IMR-90 (cell line): ENCODE measurements around the gene TENM4. TPM values are rescaled to one million over a fixed set of nuclear protein-coding genes. Genes with fewer than 3 reads are reported as not detected.

Experiments
- ATAC-seq: fragments of 200-7000 bp; cut with Tn5 transposase; 2 replicates; pipeline ENCODE4 v1.9.1; 2020; ENCODE audit warnings: low read depth, mild to moderate bottlenecking, moderate library complexity
- BruUV-seq: library from RNA; stranded (reverse); fragments of 400-500 nt; replicated peaks from 2 replicates; lab custom pipeline; 2021; lab: Mats Ljungman, UMichigan
- CTCF ChIA-PET: fragments of 300-600 bp; formaldehyde crosslinking; extraction: SDS; loops from one replicate; lab custom pipeline; 2021; ENCODE audit warnings: antibody characterized with exemption; lab: Yijun Ruan, JAX
- POLR2A ChIA-PET: fragments of 300-600 bp; sonication (Branson Sonifier 250); formaldehyde crosslinking; loops from one replicate; lab custom pipeline; 2022; ENCODE audit warnings: antibody characterized with exemption; ENCODE audit not compliant: unreplicated experiment; lab: Charles Lee
- DNase-seq: peaks from one replicate; pipeline ENCODE4 v3.0.0; 2013
- H2AFZ ChIP-seq: replicated peaks from 2 replicates; pipeline ENCODE3; 2013; ENCODE audit warnings: low read length, mild to moderate bottlenecking; ENCODE audit not compliant: poor library complexity
- H2AK5ac ChIP-seq: 2 replicates; pipeline ENCODE4 v1.6.1; 2013; ENCODE audit warnings: low read depth, low read length, inconsistent platforms
- H2AK9ac ChIP-seq: replicated peaks from 2 replicates; pipeline ENCODE3; 2013; ENCODE audit warnings: mild to moderate bottlenecking, low read depth, low read length, moderate library complexity; ENCODE audit not compliant: poor library complexity
- H2BK120ac ChIP-seq: 2 replicates; pipeline ENCODE4 v1.6.1; 2013; ENCODE audit warnings: low read depth, low read length, inconsistent platforms
- H2BK15ac ChIP-seq: 3 replicates; pipeline ENCODE4 v1.6.1; 2013; ENCODE audit warnings: low read depth, low read length, inconsistent platforms
- H2BK20ac ChIP-seq: 2 replicates; pipeline ENCODE4 v1.6.1; 2013; ENCODE audit warnings: low read depth, mild to moderate bottlenecking, inconsistent platforms, low read length, moderate library complexity
- H2BK5ac ChIP-seq: 2 replicates; pipeline ENCODE4 v1.6.1; 2013; ENCODE audit warnings: mild to moderate bottlenecking, low read depth, low read length, inconsistent platforms; ENCODE audit not compliant: poor library complexity, severe bottlenecking
- H3K14ac ChIP-seq: replicated peaks from 2 replicates; pipeline ENCODE4 v1.6.1; 2013; ENCODE audit warnings: low read depth, low read length, inconsistent platforms
- H3K18ac ChIP-seq: 2 replicates; pipeline ENCODE4 v1.6.1; 2013; ENCODE audit warnings: low read depth, low read length, control low read depth
- H3K23ac ChIP-seq: 2 replicates; pipeline ENCODE4 v1.6.1; 2013; ENCODE audit warnings: low read depth, low read length, inconsistent platforms
- H3K27ac ChIP-seq: 2 replicates; pipeline ENCODE4 v1.5.1; 2013; ENCODE audit warnings: mild to moderate bottlenecking, control low read depth, low read length; ENCODE audit not compliant: insufficient read depth
- H3K27me3 ChIP-seq: 2 replicates; pipeline ENCODE4 v1.6.1; 2013; ENCODE audit warnings: low read length; ENCODE audit not compliant: control insufficient read depth, insufficient read depth
- H3K36me3 ChIP-seq: 2 replicates; pipeline ENCODE4 v1.6.1; 2013; ENCODE audit warnings: low read length, mixed read lengths; ENCODE audit not compliant: control insufficient read depth, insufficient read depth
- H3K4ac ChIP-seq: 2 replicates; pipeline ENCODE4 v1.6.1; 2013; ENCODE audit warnings: low read depth, low read length, inconsistent platforms
- H3K4me1 ChIP-seq: 2 replicates; pipeline ENCODE4 v1.6.1; 2013; ENCODE audit warnings: low read length, mixed read lengths; ENCODE audit not compliant: control insufficient read depth, insufficient read depth
- H3K4me2 ChIP-seq: 2 replicates; pipeline ENCODE4 v1.6.1; 2013; ENCODE audit warnings: low read depth, mild to moderate bottlenecking, control low read depth, low read length, moderate library complexity
- H3K4me3 ChIP-seq: 2 replicates; pipeline ENCODE4 v1.5.1; 2013; ENCODE audit warnings: low read depth, mild to moderate bottlenecking, control low read depth, low read length, moderate library complexity; ENCODE audit not compliant: insufficient read depth
- H3K56ac ChIP-seq: 2 replicates; pipeline ENCODE4 v1.6.1; 2013; ENCODE audit warnings: low read length, inconsistent platforms; ENCODE audit not compliant: insufficient read depth; ENCODE audit errors: extremely low read depth
- H3K79me1 ChIP-seq, 2 experiments: 2 replicates each; pipeline ENCODE4 v1.6.1; 2013; ENCODE audit warnings: low read length in 2 of 2, inconsistent platforms in 1 of 2, low read depth in 1 of 2
- H3K9ac ChIP-seq: 2 replicates; pipeline ENCODE4 v1.6.1; 2013; ENCODE audit warnings: low read depth, low read length, control low read depth
- H3K9me1 ChIP-seq: 2 replicates; pipeline ENCODE4 v1.6.1; 2013; ENCODE audit warnings: low read length, inconsistent platforms; ENCODE audit not compliant: insufficient read depth
- H3K9me3 ChIP-seq: 2 replicates; pipeline ENCODE4 v1.6.1; 2013; ENCODE audit warnings: low read length; ENCODE audit not compliant: control insufficient read depth, insufficient read depth
- H4K20me1 ChIP-seq: 2 replicates; pipeline ENCODE4 v1.6.1; 2013; ENCODE audit warnings: low read length, inconsistent platforms; ENCODE audit not compliant: insufficient read depth
- H4K5ac ChIP-seq: 2 replicates; pipeline ENCODE4 v1.6.1; 2013; ENCODE audit warnings: mild to moderate bottlenecking, low read depth, low read length, control low read depth
- H4K8ac ChIP-seq, 2 experiments: 2 replicates each; pipeline ENCODE4 v1.6.1; 2013; ENCODE audit warnings: low read depth in 2 of 2, low read length in 2 of 2, control low read depth in 1 of 2, inconsistent platforms in 1 of 2
- H4K91ac ChIP-seq: 2 replicates; pipeline ENCODE4 v1.6.1; 2013; ENCODE audit warnings: low read depth, low read length, inconsistent platforms; ENCODE audit not compliant: insufficient read depth
- BHLHE40 ChIP-seq: fragments of 150-350 bp; IDR thresholded peaks from 2 replicates; pipeline ENCODE4 v1.6.1; 2016; ENCODE audit warnings: mild to moderate bottlenecking, low read depth, low read length
- FOS ChIP-seq: fragments of 150-350 bp; IDR thresholded peaks from 2 replicates; pipeline ENCODE4 v1.6.1; 2016; ENCODE audit warnings: low read depth, low read length
- NFE2L2 ChIP-seq: fragments of 150-350 bp; IDR thresholded peaks from 2 replicates; pipeline ENCODE4 v1.6.1; 2016; ENCODE audit warnings: low read depth, mild to moderate bottlenecking, low read length
- POLR2A ChIP-seq: IDR thresholded peaks from 2 replicates; pipeline ENCODE4 v1.6.1; 2012; ENCODE audit warnings: mild to moderate bottlenecking, low read depth, low read length
- RAD21 ChIP-seq: IDR thresholded peaks from 2 replicates; pipeline ENCODE4 v1.6.1; 2012; ENCODE audit warnings: low read length, improper control_type of control experiment
- SMC3 ChIP-seq: fragments of 150-350 bp; IDR thresholded peaks from 2 replicates; pipeline ENCODE4 v1.6.1; 2016; ENCODE audit warnings: low read depth, mild to moderate bottlenecking, antibody characterized with exemption, low read length, moderate library complexity
- WGBS, 2 experiments: methylation state at CpG; one replicate each; pipeline versions ENCODE4 v1.1.5 to v1.1.7; 2013; ENCODE audit warnings: missing lambda C conversion rate in 2 of 2; ENCODE audit not compliant: insufficient read length in 1 of 2; ENCODE audit errors: extremely low coverage in 2 of 2; 5-methylcytosine and 5-hydroxymethylcytosine counted together
- dilution Hi-C: fragments of 300-500 bp; cut with HindIII; formaldehyde crosslinking; loops from one replicate; pipeline ENCODE4 v1.14.3; 2018; ENCODE audit warnings: low sequenced_read_pairs; ENCODE audit not compliant: unreplicated experiment
- in situ Hi-C: fragments of 300-500 bp; cut with MboI; formaldehyde crosslinking; loops from 3 replicates; pipeline ENCODE4 v1.14.3; 2019; ENCODE audit warnings: low sequenced_read_pairs, inconsistent platforms, mixed read lengths
- intact Hi-C: fragments of 100-400 bp; cut with micrococcal nuclease; formaldehyde crosslinking; loops from 2 replicates; pipeline ENCODE4 v1.10.0; 2022
- polyA plus RNA-seq, 3 experiments: library from polyadenylated mRNA; depleted of rRNA; stranded (reverse); fragments of >200 nt; gene quantifications; 2 replicates each; pipeline ENCODE4 v1.2.3, GENCODE V29; 2012; ENCODE audit warnings: low replicate concordance in 1 of 3
- total RNA-seq: library from RNA; depleted of rRNA; stranded (reverse); fragments of >200 nt; gene quantifications from 2 replicates; pipeline ENCODE4 v1.2.3, GENCODE V29; 2012
- TF ChIP-seq, protein P1 (sequence below): conservative IDR thresholded peaks from 2 replicates; pipeline ENCODE4 v1.5.1; 2012; ENCODE audit warnings: mild to moderate bottlenecking, low read depth, low read length, improper control_type of control experiment

TENM4 gene
- total and polyA plus RNA-seq, 2 of the 4 experiments (the other 2 are of a cell fraction) = 7.4 to 9.0 TPM

DNA sequence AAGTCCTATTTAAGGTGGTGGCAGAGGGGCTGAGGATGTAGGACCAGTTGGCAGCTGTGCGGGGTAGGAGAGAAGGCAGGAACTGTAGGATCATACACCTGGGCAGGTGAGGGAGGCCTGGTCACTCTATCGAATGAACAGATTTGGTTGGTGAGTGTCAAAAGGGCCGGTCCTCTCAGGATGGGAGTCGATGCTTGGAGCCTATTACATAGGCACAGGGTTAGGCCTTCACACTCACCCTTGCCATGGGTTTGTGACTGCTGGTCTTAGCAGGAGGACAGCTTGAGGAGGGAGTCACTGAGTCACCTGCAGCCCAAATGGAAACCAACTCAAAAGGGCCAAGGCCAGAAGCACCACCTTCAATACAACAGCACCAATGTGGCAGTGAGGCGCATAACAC lies 786.0 kb downstream of the TENM4 start:
- H3K9ac ChIP-seq = no peak overlapping the region
- no peak overlapping the region for H3K14ac ChIP-seq
- no peak overlapping the region for H2AK9ac ChIP-seq
- in situ Hi-C loops = loop anchor here (10.0 kb wide), 1 partner anchor 440 kb away; no protein-coding TSS in a partner anchor
- H3K4me3 ChIP-seq = no peak overlapping the region
- no peaks in the 10 kb centered on the region; the same call in 1 of the 2 replicates for H3K9me1 ChIP-seq
- H2AK5ac ChIP-seq = 0 out of 2 replicates have a peak overlapping the region, but pooled peaks have one; percentile 9
- no peak overlapping the region for H3K23ac ChIP-seq
- H3K9me3 ChIP-seq = no peaks in the 10 kb centered on the region
- POLR2A ChIA-PET = no interaction called here
- BruUV-seq = no TSS peak
- no peak overlapping the region for H3K18ac ChIP-seq
- H3K4ac ChIP-seq = no peak overlapping the region
- intact Hi-C loops = no loop called here
- H2BK120ac ChIP-seq = no peak overlapping the region
- ATAC-seq (no peak), DNase-seq (no peak)
- no peak overlapping the region for H4K91ac ChIP-seq
- H3K79me1 ChIP-seq = no peaks in the 10 kb centered on the region
- no peak overlapping the region for H2AFZ ChIP-seq
- CTCF ChIA-PET = no interaction called here
- no peak overlapping the region for H4K8ac ChIP-seq
- TF ChIP-seq SMC3 (no peak), POLR2A (no peak), NFE2L2 (no peak), BHLHE40 (no peak), FOS (no peak), RAD21 (no peak)
- TF ChIP-seq, protein P1, sequence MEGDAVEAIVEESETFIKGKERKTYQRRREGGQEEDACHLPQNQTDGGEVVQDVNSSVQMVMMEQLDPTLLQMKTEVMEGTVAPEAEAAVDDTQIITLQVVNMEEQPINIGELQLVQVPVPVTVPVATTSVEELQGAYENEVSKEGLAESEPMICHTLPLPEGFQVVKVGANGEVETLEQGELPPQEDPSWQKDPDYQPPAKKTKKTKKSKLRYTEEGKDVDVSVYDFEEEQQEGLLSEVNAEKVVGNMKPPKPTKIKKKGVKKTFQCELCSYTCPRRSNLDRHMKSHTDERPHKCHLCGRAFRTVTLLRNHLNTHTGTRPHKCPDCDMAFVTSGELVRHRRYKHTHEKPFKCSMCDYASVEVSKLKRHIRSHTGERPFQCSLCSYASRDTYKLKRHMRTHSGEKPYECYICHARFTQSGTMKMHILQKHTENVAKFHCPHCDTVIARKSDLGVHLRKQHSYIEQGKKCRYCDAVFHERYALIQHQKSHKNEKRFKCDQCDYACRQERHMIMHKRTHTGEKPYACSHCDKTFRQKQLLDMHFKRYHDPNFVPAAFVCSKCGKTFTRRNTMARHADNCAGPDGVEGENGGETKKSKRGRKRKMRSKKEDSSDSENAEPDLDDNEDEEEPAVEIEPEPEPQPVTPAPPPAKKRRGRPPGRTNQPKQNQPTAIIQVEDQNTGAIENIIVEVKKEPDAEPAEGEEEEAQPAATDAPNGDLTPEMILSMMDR = no peak
- no peak overlapping the region for H2BK5ac ChIP-seq
- no peak overlapping the region for H2BK20ac ChIP-seq
- H2BK15ac ChIP-seq = no peak overlapping the region
- H3K27me3 ChIP-seq = no peaks in the 10 kb centered on the region
- no peaks in the 10 kb centered on the region for H3K4me1 ChIP-seq
- no peak overlapping the region for H3K4me2 ChIP-seq
- no peak overlapping the region for H3K56ac ChIP-seq
- dilution Hi-C loops = no loop called here
- no CpG with 5 or more reads among the region's 5 CpGs for WGBS, 2 experiments
- H3K27ac ChIP-seq = no peak overlapping the region
- no peak overlapping the region for H4K5ac ChIP-seq
- H4K20me1 ChIP-seq = no peaks in the 10 kb centered on the region
- peaks cover 2% of the 10 kb centered on the region; the same call in 1 of the 2 replicates for H3K36me3 ChIP-seq
